Adipocyte (in vitro differentiated cells): Measurements from ENCODE around the gene PTCD1.
A peak's percentile ranks its signal among the peaks of the same experiment; 100 is the strongest.

Experiments used
- DNase-seq: peaks from one replicate; pipeline ENCODE4 v3.0.0-alpha.2; 2015; ENCODE audit warnings: low read depth
- H3K27me3 ChIP-seq: replicated peaks from 2 replicates; pipeline ENCODE4 v1.7.0; 2013; ENCODE audit warnings: mild to moderate bottlenecking, low read length, moderate library complexity; ENCODE audit not compliant: control insufficient read depth, insufficient read depth
- H3K36me3 ChIP-seq: 2 replicates; pipeline ENCODE4 v1.7.0; 2013; ENCODE audit warnings: low read length, mild to moderate bottlenecking, moderate library complexity; ENCODE audit not compliant: control insufficient read depth, insufficient read depth, severe bottlenecking
- H3K4me1 ChIP-seq: 2 replicates; pipeline ENCODE4 v1.7.0; 2013; ENCODE audit warnings: mild to moderate bottlenecking, low read length, moderate library complexity; ENCODE audit not compliant: control insufficient read depth, insufficient read depth
- H3K4me3 ChIP-seq: 2 replicates; pipeline ENCODE4 v1.7.0; 2013; ENCODE audit warnings: mild to moderate bottlenecking, low read length, moderate library complexity
- H3K9ac ChIP-seq: 2 replicates; pipeline ENCODE4 v1.7.0; 2013; ENCODE audit warnings: mild to moderate bottlenecking, low read length, moderate library complexity
- H3K9me3 ChIP-seq: 2 replicates; pipeline ENCODE4 v1.7.0; 2013; ENCODE audit warnings: mild to moderate bottlenecking, low read length, moderate library complexity; ENCODE audit not compliant: control insufficient read depth

Gene PTCD1

DNA sequence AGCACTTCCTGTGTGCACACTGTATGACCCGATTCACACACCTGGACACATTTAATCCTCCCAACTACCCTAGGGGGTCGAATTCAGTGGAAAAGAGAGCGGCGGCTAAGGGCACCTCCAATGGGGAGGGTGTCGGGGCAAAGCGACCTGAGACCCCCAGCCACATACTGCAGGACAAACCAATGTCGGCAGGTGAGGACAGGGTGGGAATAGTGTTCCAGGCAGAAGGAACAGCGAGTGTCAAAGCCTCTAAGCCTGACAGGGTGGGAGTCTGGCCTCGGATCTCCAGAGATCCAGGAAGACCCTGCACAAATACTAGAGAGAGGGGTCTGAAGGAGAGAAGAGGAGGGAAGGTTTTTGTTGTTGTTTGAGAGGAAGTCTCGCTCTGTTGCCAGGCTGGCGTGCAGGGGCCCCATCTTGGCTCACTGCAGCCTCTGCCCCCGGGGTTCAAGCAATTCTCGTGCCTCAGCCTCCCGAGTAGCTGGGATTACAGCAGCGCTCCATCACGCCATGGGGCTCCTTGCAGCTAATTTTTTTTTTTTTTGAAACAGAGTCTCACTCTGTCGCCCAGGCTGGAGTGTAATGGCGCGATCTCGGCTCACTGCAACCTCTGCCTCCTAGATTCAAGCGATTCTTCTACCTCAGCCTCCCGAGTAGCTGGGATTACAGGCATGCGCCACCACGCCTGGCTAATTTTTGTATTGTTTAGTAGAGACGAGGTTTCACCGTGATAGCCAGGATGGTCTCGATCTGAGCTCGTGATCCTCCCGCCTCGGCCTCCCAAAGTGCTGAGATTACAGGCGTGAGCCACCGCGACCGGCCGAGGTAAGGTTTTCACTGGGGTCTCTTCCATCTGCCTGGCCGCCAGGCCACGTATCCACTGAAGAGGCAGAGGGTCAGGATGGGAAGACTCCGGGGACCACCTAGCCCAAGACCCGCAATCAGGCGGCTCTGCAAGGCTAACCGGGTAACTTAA lies 65.2 kb downstream of the PTCD1 start:
- Histone ChIP-seq H3K9ac (peak overlapping the region; percentile 87), H3K9me3 (no peaks in the 10 kb centered on the region), H3K4me1 (peaks cover 14% of the 10 kb centered on the region), H3K27me3 (no peaks in the 10 kb centered on the region), H3K4me3 (peak overlapping the region; percentile 85), H3K36me3 (peaks cover 14% of the 10 kb centered on the region)
- DNase-seq = no peak

- H3K9me3 ChIP-seq = no peaks in the 10 kb centered on the region
- H3K27me3 ChIP-seq = no peaks in the 10 kb centered on the region
- DNase-seq = peak; percentile 45
- peaks cover 5% of the 10 kb centered on the region for H3K36me3 ChIP-seq
- H3K4me3 ChIP-seq = no peak overlapping the region
- peaks cover 14% of the 10 kb centered on the region for H3K4me1 ChIP-seq
- H3K9ac ChIP-seq = no peak overlapping the region
These were observed 66.1 kb downstream of the PTCD1 start for GRCh38 chr7:99372275-99373090.

DNA sequence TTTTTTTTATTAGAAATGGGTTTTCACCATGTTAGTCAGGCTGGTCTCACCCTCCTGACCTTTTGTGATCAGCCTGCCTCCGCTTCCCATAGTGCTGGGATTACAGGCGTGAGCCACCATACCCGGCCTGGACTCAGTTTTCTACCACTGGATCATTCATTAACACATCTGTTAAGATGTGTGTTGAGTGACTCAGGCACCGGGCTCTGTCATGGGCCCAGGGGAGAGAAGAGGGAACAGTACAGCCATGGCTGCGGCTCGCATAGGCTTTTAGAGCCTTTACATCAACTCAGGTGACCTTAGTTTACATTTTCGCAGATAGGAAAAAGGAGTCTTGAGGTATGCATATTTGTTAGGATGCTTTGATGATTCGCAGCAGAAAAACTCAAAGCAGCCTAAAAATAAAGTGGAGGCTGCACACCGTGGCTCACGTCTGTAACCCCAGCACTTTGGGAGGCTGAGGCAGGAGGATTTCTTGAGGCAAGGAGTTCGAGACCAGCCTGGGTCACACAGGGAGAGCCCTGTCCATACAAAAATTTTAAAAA lies 67.2 kb downstream of the PTCD1 start:
- H3K27me3 ChIP-seq = no peaks in the 10 kb centered on the region
- H3K36me3 ChIP-seq = peaks cover 11% of the 10 kb centered on the region
- no peaks in the 10 kb centered on the region for H3K9me3 ChIP-seq
- DNase-seq = no peak
- H3K9ac ChIP-seq = no peak overlapping the region
- no peak overlapping the region for H3K4me3 ChIP-seq
- peaks cover 14% of the 10 kb centered on the region for H3K4me1 ChIP-seq

GRCh38 chr7:99369767-99370391 lies 68.7 kb downstream of the PTCD1 start:
- H3K4me3 ChIP-seq = no peak overlapping the region
- peaks cover 27% of the 10 kb centered on the region for H3K36me3 ChIP-seq
- H3K9me3 ChIP-seq = no peaks in the 10 kb centered on the region
- peaks cover 11% of the 10 kb centered on the region for H3K4me1 ChIP-seq
- no peak overlapping the region for H3K9ac ChIP-seq
- no peaks in the 10 kb centered on the region for H3K27me3 ChIP-seq
- no peak for DNase-seq

GRCh38 chr7:99368750-99369389 lies 69.7 kb downstream of the PTCD1 start:
- no peaks in the 10 kb centered on the region for H3K27me3 ChIP-seq
- H3K4me1 ChIP-seq = peaks cover 10% of the 10 kb centered on the region
- H3K9ac ChIP-seq = no peak overlapping the region
- no peak for DNase-seq
- peaks cover 36% of the 10 kb centered on the region for H3K36me3 ChIP-seq
- H3K4me3 ChIP-seq = no peak overlapping the region
- H3K9me3 ChIP-seq = no peaks in the 10 kb centered on the region
